T-helper 22 cell (primary cell): ENCODE measurements around the gene CFC1B.
"Not testable (repeated sequence)": the region's sequence is repeated elsewhere in the genome, so short reads cannot be mapped to it uniquely, and the experiment has no call there.

Experiments
- DNase-seq: peaks from one replicate; pipeline ENCODE4 v3.0.0-alpha.2; 2020; ENCODE audit warnings: low read depth

Gene CFC1B

GRCh38 chr2:130520992-130521391, at the start of gene CFC1B:
TSS of gene CFC1B (plus strand) at chr2:130521222. CDS start at chr2:130521485, 263 bp downstream.
- DNase-seq = not testable (repeated sequence)

GRCh38 chr2:130491073-130491472, 29.9 kb upstream of the CFC1B start:
- DNase-seq = not testable (repeated sequence)

GRCh38 chr2:130509228-130509627, 11.8 kb upstream of the CFC1B start, which contains the start of gene POTEI:
TSS of gene POTEI (minus strand) at chr2:130509328. CDS start at chr2:130509235, 93 bp downstream.
- DNase-seq = not testable (repeated sequence)

- DNase-seq = not testable (repeated sequence)
Measured at GRCh38 chr2:130510807-130511746, 9.9 kb upstream of the CFC1B start.

- DNase-seq = not testable (repeated sequence)
Measured at GRCh38 chr2:130511747-130512451, 9.1 kb upstream of the CFC1B start.

- not testable (repeated sequence) for DNase-seq
Measured at GRCh38 chr2:130518516-130519106, 2.4 kb upstream of the CFC1B start.

GRCh38 chr2:130522390-130522789, 1.4 kb downstream of the CFC1B start:
- not testable (repeated sequence) for DNase-seq

GRCh38 chr2:130527365-130527967, 6.4 kb downstream of the CFC1B start:
- not testable (repeated sequence) for DNase-seq

- DNase-seq = not testable (repeated sequence)
Measured at GRCh38 chr2:130529545-130529944, 8.5 kb downstream of the CFC1B start.

- not testable (repeated sequence) for DNase-seq
Measured at GRCh38 chr2:130530212-130530611, 9.2 kb downstream of the CFC1B start.

- not testable (repeated sequence) for DNase-seq
Measured at GRCh38 chr2:130531225-130531624, 10.2 kb downstream of the CFC1B start.

GRCh38 chr2:130531672-130532071, 10.7 kb downstream of the CFC1B start:
- not testable (repeated sequence) for DNase-seq

GRCh38 chr2:130536654-130537053, 15.6 kb downstream of the CFC1B start:
- DNase-seq = not testable (repeated sequence)

GRCh38 chr2:130538271-130538670, 17.2 kb downstream of the CFC1B start:
- DNase-seq = not testable (repeated sequence)

GRCh38 chr2:130542789-130543188, 21.8 kb downstream of the CFC1B start:
- not testable (repeated sequence) for DNase-seq

- not testable (repeated sequence) for DNase-seq
Measured at GRCh38 chr2:130543785-130544528, 22.9 kb downstream of the CFC1B start.

- not testable (repeated sequence) for DNase-seq
Measured at GRCh38 chr2:130544978-130545377, 24.0 kb downstream of the CFC1B start.

GRCh38 chr2:130548418-130548817, 27.4 kb downstream of the CFC1B start:
- not testable (repeated sequence) for DNase-seq

GRCh38 chr2:130549475-130549874, 28.5 kb downstream of the CFC1B start:
- not testable (repeated sequence) for DNase-seq

- not testable (repeated sequence) for DNase-seq
Measured at GRCh38 chr2:130554178-130554577, 33.2 kb downstream of the CFC1B start.

- not testable (repeated sequence) for DNase-seq
Measured at GRCh38 chr2:130556441-130556840, 35.4 kb downstream of the CFC1B start.
